Right renal pelvis (tissue), 4 donors: ENCODE data around the gene G0S2. TPM values are rescaled to one million over a fixed set of nuclear protein-coding genes. Genes with fewer than 3 reads are reported as not detected.

Experiments used
- DNase-seq, 4 donors: peaks; one replicate each; pipeline ENCODE4 v3.0.0-alpha.2; 2013; ENCODE audit warnings: low read depth in 4 of 4, low spot score in 3 of 4, missing footprints in 1 of 4
- polyA plus RNA-seq, 4 donors: library from polyadenylated mRNA; unstranded; fragments of 120-200 nt; gene quantifications; one replicate each; pipeline ENCODE4 v1.2.1, GENCODE V29; 2013; ENCODE audit not compliant: insufficient read length in 4 of 4

Gene G0S2, protein sequence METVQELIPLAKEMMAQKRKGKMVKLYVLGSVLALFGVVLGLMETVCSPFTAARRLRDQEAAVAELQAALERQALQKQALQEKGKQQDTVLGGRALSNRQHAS
- 10 to 100 TPM in 3 of 4 donors, 1 to 10 TPM in 1; 8.8 to 17.2 (median 15.2) TPM for polyA plus RNA-seq

DNA sequence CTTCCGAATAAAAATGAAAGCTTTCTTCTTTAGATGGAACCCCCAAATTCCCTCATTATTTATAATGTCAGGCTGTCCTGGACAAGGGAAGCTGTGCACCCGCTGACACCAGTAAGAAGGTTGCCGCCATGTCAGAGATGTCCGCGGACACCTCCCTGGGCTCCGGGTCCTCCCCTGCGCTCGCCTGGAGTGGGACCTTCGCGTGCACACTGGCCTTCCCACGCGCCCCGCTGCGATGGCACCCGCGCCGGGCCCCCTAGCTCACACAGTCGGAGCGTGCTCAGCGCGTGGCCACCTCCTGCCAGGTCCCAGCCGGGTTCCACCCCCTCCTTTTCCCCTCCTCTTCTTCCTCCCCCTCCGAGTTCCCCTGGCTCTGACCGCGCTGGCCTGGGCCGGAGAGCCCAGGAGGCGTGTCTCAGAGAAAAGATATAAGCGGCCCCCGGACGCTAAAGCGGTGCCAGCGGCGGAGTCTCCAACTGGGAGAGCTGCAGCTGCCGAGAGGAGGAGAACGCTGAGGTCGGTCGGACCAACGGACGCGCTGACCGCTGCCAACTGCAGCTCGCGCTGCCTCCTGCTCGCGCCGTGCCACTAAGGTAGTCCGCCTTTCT lies at the start of gene G0S2:
TSS of gene G0S2 (plus strand) at position 456 of the 608 bp plus-strand sequence. CDS start 273 bp downstream, outside the sequence.
- DNase-seq = peak; percentile 12 to 55 (median 30)

DNA sequence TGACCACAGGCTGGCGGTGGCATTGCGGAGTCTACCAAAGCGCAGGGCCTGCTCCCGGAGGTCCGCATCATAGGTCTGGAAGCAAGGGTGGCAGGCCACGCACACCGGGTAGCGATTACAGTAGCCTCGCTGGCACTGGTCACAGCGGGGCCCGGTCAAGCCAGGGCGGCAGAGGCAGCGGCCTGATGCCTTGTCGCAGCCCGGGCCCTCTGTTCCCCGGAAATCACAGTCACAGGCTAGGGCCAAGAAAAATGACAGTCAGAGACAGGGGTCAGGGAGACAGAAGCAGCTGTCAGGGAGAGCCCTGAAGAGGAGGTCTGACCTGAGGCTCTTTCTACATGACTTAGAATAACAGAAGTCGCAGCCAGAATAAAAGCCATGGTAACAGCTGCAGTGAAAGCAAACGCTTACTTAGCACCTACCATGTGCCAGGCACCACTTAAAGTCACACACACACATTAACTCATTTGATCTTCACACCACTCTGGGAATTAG lies 49.4 kb upstream of the G0S2 start:
- no peak for DNase-seq

DNA sequence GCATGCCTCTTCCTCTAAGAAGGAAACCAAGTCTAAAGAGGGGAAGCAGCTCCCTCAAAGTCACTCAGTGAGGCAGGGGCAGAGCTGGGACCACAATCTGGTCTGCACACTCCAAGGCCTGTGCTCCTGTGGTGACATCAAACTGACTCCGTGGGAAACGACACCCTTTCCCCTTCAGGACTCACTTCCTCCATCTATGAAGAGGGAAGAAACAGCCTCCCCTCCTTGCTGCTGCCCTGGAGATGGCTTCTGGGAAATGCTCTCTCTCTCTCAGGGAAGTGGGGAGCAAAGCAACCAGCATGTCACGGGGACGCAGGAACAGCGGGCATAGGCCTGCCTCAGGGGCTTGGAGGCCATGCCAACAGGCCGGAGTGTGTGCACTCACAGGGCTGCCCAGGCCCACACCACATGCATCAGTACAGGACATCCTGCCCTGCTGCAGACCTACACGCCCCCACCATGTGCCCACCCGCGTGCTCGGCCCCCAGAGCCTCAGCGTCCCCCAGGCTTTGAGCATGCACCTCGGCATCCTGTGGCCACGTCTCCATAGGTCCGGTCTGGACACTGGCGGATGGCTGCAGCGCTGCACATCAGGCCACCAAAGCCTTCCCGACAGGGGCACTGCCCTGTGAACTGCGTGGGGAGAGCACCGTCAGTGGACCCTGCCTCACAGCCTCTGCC lies 48.7 kb upstream of the G0S2 start:
- no peak for DNase-seq

DNA sequence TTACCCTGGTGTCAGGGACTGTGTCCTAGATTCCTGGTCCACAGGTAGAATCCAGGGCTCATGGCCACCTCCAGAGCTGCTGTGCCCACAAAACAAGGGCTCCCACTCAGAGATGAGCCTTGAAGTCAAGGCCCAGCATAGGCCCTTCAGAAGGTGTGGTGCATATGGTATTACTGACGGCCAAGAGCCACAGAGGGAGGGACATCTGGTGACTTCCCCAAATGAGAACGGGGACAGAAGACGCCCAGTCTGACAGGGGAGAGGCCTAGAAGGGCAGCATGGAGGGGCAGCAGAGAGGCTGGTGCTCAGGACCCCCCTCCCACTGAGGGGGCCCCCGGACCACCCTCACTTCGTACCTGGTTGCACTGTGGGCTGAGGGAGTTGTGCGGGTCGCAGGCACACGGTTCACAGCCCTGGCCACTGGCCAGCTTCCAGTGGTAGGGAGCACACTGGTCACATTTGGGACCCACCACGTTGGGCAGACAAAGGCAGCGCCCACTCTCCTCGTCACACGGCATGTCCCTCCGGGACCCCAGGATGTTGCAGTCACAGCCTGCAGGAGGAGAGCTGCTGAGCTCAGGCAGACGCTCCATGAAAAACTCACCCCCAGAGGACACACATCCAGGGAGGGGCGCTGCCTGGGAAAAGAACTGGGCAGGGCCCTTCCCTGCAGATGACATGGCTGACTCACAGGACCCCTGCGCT lies 48.0 kb upstream of the G0S2 start:
- no peak for DNase-seq

DNA sequence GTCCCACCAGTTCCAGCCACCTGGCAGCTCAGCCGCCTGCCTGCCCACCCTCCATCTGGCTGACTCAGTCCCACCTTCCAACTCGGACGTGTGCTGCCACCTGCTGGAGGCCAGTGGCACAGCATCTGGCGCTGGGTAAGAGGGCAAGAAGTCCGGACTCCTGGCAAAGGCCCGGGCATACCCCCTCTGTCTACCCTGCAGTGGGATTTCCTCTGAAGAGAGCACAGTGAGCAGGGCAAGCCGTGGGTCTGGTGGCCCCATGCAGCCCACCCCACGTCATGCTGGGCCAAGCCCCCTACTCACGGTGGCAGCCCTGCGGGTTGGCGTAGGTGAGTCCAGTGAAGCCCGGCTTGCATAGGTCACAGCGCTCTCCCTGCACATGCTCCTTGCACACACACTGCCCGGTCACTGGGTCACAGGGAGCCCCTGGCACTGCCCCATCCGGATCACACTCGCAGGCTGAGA lies 47.4 kb upstream of the G0S2 start:
- peak in 3 of 4 donors; percentile 65 to 71 (median 65) for DNase-seq

DNA sequence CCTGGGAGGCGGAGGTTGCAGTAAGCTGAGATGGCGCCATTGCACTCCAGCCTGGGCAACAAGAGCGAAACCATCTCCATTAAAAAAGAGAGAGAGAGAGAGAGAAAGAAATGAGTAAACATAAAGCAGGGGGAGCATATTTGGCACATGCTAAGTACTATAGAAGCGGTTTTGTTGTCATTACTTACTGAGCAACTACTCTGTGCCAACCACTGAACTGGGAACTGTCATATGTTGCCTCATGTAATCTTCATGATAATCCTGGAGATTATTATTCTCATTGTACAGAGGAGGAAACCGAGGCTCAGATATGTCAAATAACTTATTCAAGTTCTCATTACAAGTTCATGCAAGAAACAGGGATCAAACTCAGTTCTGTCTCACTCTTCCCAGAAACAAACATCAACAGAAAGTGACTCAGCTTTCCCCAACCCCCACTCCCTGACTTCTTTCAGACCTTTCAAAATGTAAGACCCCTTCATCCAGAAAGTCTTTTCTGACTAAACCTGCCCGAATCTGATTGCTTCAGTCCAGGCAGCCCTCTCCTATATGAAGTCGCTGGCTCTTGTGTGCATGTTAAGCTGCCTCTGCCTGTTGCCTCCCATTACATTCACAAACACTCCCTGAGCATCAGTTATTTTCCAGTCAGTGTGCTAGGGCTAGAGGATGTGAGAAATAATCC lies 46.5 kb upstream of the G0S2 start:
- no peak for DNase-seq

DNA sequence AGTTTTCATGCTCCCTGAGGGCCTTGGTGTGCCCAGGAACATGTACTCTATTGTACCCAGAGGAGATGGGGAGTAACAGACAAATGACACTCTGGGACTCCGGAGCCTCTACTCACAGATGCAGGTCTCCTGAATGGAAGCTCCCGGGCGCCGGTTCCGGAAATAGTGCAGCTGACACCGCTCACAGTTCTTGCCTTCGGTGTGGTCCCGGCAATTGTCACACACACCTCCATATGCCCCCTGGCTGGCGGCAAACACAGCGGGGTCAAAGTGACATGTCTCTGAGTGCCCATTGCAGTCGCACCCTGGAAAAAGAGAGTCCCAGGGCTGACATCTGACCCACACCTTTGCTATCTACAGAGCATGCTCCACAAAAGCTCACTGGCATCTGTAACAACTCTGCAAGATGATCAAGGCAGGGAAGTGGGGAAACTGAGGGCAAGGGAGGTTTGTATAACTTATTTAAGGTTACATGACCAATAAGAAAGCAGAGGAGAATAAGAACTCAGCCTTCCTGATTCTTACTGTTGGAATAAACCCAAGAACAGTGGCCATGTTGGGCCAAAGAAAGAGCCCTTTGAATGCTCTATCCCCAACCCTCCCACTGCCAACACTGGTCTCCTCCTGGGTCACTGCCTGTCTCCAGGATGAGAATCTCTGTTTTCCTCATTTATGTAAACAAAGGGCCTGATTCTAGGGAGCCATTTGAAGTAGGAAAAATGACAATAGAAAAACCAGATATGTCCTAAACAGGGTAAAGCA lies 45.4 kb upstream of the G0S2 start:
- no peak for DNase-seq

DNA sequence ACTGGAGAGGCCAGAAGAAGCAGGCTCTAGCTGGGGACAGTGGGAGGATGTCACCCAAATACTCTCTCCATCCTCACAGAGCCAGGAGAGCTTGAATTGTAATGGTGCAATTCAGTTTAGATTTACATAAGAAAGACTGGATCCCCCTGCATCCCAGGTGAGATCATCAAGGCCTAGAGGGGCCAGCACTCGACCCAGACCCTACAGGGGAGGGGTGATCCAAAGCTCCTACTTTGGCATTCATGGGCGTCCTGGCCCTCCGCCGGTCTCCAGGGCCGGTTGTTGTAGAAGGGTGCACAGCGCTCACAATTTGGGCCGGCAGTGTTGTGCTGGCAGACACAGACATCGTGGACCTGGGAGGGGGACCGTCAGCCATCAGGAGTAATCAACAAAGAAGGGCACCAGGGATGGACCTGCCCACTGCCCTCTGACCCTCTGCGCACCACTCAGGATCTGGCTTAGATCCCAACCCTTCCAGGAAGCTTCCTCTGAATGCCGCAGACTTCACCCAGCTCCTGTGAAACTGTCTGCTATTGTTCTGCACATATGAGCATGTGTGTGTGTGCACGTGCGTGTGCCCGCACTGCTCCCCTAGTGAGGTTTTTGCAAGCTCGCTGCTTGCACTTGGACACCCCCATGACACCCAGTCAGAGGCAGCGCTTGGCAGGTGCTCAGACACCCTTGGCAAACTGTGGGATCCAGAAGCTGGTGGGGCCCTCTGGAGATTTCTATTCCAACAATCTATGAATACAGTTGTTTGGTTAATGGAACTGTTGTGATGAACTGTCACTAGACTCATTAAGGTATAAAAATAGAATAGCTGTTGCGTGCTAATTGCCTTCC lies 44.6 kb upstream of the G0S2 start:
- DNase-seq = no peak

DNA sequence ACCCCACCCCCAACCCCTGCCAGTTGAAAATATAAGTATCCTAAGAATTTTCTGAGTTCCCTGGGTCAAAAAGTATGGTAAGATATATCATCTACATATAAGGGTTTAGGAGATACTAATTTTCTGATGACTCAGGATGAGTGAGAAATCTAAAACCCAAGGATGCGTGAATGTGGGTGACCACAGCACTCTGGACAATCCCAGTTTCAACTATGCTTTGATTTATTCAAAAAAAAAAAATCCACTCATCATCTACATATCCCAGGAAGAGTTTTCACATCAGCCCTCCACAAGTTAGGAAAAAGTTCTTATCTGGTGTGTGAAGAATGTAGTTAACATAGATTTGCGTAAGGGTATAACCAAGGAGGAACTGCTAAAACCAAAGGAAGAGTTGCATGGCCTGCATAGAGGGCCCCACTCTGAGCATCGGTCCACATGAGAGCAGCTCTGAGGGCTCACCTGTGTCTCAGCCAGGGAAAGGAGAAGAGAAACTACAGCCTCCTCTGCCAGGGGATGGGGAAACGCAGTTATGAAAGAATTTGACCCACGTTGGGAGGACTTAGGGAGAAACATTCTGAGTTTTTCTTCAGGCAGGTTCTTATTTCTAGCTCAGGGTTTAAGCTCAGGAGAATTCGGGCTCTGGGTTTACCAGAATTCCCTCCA lies 41.7 kb upstream of the G0S2 start:
- DNase-seq = no peak

DNA sequence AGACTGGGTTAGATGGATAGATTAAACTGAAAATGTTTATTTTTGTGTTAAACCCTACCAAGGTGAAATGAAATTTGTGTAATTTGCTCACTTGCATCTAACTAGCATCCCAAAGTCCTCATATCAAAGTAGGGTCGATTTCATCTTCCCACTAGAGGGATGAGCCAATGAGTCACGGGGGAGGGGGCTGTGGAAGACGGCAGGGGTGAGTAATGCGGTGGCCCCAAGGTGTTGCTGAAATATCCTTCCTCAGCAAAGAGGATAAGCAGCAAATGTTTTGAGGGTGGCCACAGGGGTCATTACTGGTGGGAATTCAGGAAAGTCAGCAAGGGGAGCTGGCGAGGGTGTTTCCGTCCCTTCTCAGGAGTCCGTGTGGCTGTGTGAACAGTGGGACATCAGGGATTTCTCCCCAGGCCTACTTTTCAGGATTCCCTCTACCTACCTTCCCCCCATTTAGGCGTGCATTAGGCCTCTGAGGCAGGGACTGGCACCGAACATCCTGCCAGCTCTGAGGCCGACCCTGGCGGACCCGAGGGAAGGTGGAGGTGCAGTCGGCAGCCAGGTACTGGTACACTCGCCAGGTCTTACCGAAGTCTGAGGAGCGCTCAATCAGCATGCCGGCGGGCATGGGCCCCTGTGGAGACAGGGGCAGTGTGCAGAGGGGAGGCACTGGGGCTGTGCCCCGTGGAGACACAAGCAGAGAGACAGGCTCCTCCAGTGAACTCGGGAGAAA lies 41.0 kb upstream of the G0S2 start:
- no peak for DNase-seq

DNA sequence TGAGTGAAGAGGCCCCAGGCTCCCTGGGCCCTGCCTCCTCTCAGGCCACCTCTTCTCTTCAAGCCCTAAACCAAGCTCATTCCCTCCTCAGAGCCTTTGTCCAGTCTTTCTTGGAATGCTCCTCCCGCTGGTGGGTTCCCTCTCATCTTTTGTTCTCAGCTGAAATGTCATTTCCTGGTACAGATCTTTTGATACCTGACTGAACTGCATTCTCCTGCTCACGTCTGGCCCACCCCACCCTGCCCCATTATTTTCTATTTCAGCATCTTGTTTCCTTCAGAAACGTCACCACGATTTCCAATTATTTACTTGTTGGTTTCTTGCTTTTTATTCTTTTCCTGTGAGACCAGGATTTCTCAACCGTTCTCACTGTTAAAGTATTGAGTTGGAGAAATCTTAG lies 39.4 kb upstream of the G0S2 start:
- no peak for DNase-seq

DNA sequence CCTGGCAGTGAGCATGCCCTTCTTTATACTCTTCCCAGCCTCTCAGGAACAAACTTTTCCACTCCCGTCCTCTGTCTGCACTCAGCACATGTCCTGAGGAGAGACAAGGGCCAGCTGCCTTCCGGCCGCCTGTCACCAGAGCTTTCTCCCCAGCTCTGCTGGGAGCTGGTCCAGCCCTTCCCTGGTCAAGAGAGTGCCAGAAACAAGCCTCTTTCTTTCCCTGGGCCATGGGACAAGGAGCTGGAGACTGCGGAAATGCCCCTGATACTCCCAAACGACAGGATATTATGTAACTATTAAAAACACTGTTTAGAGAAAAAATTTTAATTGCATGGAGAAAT lies 33.4 kb upstream of the G0S2 start:
- peak in 3 of 4 donors; percentile 65 to 77 (median 68) for DNase-seq

DNA sequence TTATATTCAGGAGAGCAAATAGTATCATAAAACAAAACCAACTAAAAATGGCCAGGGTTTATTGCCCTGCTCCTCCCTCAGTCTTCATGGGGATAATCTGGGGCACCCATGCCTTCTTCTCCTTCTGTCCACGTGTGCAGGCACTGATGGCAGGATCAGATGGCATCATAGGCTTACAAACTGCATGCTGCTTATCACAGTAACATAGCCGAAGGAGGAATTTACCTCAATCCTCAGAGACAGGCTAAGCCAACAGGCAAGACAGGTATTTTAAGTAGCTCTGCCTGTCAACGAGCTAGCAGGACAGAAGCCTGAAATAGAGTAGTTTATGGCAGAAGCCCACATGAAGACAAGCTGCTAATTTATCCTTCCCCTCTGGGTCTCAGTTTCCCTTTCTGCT lies 32.4 kb upstream of the G0S2 start:
- no peak for DNase-seq

DNA sequence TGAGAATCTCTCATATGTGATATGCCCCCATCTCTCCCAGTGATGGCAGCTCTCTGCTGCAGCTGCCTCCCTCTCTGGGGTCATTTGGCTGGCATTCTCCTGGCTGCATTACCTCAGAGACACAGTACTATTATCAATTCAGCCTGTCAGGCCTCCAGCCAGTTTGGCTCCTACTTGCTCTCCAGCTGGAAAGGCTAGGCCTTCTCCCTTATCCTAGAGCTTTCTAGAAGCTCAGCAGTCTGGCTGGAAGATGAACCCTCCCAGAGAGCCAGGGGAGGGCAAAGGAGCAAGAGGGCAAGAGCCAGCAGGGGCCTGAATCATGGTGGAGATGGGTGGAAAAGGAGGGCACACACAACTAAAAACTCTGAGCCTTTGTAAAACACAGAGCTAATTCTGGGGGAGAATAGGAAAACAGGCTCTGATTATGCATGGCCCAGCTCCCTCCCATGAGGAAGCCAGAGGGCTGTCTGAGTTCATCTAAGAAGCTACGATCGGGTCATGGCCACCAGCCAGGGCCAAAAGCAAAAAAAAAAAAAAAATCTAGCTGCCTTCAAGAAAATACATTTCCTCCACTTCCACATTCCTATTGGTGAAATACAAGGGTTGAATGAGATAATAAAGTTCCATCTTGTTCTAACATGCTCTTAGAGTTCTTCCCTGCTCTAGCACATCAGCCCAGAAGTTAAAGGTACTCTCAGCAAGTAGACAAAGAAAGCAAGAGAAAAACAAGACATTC lies 31.8 kb upstream of the G0S2 start:
- DNase-seq = no peak

DNA sequence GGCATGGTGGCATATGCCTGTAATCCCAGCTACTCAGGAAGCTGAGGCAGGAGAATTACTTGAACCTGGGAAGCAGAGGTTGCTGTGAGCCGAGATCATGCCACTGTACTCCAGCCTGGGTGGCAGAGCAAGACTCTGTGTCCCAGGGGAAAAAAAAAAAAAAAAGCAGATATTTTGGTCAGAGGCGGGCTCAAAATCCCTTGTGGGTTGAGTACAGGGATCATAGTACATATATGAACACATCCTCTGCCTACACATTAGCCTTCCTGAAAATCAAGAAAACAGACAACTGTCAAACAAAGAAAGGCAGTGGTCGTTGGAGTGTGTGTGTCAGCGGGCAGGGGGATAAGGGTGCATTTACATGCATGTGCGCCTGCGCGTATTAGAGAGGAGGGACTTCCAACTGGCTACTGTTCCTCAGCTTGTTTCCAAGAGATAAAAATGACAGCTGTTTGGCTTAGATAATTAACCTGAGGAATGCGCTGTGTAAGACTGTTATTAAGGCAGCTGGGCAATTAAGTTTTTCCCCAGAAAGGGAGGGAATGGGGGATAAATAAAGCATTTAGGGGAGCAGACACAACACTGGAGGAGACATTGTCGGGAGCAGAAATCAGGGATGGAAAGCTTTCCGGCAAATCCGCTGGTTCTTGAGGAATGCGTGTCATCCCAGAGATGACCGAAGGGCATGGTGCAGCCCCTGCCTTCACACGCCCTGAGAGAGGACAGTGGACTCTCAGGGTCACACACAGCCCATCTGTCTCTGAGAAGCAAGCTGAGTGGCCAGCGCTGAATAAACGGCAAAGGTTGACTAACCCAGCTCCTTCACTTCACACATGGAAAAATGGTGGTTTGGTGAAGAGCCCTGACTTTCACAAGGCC lies 29.4 kb upstream of the G0S2 start:
- no peak for DNase-seq

DNA sequence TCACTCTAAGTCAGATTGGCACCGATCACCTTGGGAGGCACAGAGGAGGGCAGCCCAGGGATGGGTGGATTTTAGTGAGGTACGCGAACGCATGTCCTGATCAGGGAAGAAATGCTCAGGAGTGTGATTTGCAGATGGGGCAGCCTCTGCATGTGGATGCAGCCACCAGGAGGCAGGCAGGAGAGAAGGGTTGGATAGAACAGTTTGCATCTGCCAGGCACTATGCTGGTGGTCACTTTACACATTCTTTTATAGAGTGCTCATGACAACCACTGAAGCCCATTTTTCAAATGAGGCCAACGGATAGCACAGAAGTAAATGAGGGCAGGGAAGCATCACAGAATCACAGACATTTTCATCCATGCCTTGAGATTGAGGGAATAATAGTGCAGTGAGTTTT lies 28.7 kb upstream of the G0S2 start:
- no peak for DNase-seq
